GM23338 (cell line): ENCODE data around the gene GAGE12D.
"Not testable (repeated sequence)": the region's sequence is repeated elsewhere in the genome, so short reads cannot be mapped to it uniquely, and the experiment has no call there.

ENCODE experiments used
- STAT1 ChIP-seq: IDR thresholded peaks from one replicate; pipeline ENCODE4 v1.6.1; 2016; ENCODE audit warnings: antibody characterized with exemption; ENCODE audit not compliant: unreplicated experiment
- TF ChIP-seq, protein P1 (sequence below), 2 experiments: fragments of 200-600 bp in 1 of 2; sonication (generic) in 1 of 2; conservative IDR thresholded peaks; 2 replicates each; pipeline versions ENCODE4 v1.5.1 to v1.6.1; 2016 to 2017; ENCODE audit warnings: antibody characterized with exemption in 2 of 2, low read depth in 2 of 2, mild to moderate bottlenecking in 2 of 2, moderate library complexity in 1 of 2

DNA sequence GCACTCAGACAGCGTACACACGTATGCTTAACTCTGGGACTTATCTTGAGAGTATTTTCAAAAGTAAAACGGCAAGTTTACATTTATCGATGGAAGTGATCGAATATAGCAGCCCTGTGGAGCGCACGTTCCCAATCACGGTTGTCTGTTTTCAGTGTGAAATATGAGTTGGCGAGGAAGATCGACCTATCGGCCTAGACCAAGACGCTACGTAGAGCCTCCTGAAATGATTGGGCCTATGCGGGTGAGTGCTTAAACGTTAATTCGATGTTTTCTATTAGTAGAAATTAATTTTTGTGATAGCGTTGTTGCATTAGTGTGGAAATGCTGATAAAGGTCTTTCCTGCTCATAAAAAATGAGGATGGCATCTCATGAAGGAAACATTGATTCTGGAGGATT is 49.0 kb downstream of the GAGE12D start:
- TF ChIP-seq, protein P1, sequence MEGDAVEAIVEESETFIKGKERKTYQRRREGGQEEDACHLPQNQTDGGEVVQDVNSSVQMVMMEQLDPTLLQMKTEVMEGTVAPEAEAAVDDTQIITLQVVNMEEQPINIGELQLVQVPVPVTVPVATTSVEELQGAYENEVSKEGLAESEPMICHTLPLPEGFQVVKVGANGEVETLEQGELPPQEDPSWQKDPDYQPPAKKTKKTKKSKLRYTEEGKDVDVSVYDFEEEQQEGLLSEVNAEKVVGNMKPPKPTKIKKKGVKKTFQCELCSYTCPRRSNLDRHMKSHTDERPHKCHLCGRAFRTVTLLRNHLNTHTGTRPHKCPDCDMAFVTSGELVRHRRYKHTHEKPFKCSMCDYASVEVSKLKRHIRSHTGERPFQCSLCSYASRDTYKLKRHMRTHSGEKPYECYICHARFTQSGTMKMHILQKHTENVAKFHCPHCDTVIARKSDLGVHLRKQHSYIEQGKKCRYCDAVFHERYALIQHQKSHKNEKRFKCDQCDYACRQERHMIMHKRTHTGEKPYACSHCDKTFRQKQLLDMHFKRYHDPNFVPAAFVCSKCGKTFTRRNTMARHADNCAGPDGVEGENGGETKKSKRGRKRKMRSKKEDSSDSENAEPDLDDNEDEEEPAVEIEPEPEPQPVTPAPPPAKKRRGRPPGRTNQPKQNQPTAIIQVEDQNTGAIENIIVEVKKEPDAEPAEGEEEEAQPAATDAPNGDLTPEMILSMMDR (conservative IDR thresholded peaks at IDR 0.05; ENCODE audit: low read depth in 2 of 2), result not testable (repeated sequence)
- not testable (repeated sequence) for TF ChIP-seq STAT1
